GM18507 (cell line): ENCODE measurements around the gene LGR5.
"Not testable (repeated sequence)": the region's sequence is repeated elsewhere in the genome, so short reads cannot be mapped to it uniquely, and the experiment has no call there.

Source experiments
- DNase-seq: peaks from one replicate; pipeline ENCODE4 v3.0.0; 2011; ENCODE audit warnings: low read depth; ENCODE audit not compliant: insufficient read length; ENCODE audit errors: extremely low spot score
- FAIRE-seq: peaks from 2 replicates; lab custom pipeline; 2011; peaks lifted over from hg19 to GRCh38; lab: Jason Lieb, UNC

The LGR5 gene

DNA sequence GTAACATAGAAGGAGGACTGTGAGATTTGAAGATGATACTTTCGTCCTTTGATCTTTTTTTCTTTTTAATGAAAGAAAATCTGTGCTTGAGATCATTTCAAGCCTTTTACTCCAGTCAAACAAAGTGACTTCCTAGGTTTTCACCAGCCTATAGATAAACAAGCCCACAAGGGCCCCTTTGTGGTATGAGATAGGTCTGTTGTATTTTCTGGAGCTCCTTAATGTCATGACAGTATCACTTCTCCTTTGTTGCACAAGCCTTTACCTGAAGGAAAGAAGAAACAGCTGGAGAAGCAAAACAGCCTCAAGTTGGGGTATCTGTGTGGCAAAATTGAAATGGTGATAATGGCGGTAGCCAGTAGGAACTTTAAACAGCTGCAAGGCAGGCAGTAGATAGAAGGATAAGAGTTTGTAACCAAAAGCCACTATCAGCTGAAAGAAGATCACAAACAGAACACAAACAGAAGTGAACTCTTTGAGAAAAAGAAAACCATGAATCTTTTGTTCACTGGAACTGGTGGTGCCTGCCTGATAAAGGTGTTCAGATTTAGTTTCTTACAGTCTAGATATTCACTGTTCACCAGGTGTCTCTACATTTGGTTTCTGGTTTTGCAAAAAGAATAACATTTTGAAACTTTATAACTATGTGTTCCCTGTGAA, 96.8 kb downstream of the LGR5 start:
- FAIRE-seq (no peak), DNase-seq (no peak)

- no peak for FAIRE-seq
These were observed 97.5 kb downstream of the LGR5 start for GRCh38 chr12:71536939-71537622.

DNA sequence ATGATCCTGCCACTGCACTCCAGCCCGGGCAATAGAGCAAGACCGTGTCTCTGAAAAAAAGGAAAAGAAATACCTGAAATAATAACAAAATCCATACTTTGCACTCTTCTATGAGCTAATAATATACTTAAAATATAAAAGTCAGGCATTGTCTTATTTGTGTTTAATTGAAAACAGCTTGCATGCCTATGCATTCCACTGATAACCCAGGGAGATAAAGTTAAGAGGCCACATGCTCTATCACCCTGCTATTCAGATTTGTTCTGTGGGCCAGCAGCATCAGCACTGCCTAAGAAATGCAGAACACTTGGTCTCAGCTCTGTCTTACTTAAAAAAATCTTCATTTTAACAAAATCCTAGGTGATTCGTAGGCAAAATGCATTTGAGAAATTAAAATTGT, 99.2 kb downstream of the LGR5 start:
- no peak for DNase-seq
- no peak for FAIRE-seq

More at GRCh38 chr12:71536939-71537622, 97.5 kb downstream of the LGR5 start:
- no peak for DNase-seq

GRCh38 chr12:71541583-71541982, 102.0 kb downstream of the LGR5 start:
- no peak for FAIRE-seq
- no peak for DNase-seq

DNA sequence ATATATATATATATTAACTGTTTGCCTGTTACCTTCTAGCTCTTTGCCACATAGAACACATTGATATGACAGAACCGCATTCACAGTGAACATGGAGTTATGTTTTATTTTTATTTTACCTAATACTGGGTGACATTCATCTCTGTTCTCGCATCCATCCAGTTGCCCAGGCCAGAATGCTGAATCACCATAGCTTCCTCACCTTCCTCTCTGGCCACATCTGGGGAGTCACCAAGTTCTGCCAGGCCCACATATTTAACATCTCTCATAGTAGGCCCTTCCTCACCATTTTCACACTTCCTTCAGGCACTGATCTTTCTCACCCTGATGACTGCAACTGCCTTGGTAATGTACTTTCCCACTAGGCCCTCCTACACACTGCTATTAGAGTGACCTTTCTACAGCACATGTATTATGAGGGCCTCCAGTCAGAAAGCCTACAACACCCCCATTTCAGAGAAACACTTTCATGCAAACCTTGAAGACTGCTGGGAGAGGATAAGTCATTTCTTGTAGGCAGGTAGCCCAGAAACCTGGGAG, 106.8 kb downstream of the LGR5 start:
- no peak for DNase-seq
- FAIRE-seq: no peak

DNA sequence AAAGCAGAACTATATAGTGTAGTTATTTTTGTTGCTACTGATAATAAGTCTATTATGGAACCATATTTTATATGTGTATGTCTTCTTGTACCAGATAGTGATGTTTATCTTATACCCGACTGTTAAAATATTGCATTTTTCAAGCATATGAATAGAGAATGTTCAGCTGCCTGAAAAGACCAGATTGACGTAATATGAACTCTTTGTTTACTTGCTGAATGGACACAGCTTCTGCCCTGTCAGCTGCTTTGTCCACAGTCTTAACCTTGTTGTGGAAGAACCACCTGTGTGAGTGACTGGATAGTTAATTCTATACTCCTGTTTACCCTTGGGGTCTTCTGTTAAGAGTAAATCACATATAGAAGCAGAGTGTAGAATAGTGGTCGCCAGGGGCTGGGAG, 109.3 kb downstream of the LGR5 start:
- FAIRE-seq: no peak
- no peak for DNase-seq

DNA sequence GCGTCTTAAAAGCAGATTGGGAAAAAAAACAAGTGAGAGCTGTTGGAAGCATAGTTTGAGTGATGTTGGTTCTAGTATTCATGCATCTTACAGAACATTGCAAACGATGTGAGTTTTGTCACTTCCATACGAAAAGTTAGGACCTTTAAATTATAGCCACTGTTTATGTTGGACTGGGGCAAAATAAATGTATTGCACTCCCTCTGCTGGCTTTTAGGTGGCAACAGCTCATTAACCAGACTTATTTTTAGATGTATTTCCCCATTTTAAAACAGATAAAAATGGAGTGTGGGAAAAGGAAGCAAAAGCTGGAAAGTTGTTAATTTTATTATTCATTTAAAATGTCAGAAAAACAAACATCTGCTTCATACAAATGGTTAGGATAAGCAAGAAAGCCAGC, 111.9 kb downstream of the LGR5 start:
- FAIRE-seq: no peak
- no peak for DNase-seq

DNA sequence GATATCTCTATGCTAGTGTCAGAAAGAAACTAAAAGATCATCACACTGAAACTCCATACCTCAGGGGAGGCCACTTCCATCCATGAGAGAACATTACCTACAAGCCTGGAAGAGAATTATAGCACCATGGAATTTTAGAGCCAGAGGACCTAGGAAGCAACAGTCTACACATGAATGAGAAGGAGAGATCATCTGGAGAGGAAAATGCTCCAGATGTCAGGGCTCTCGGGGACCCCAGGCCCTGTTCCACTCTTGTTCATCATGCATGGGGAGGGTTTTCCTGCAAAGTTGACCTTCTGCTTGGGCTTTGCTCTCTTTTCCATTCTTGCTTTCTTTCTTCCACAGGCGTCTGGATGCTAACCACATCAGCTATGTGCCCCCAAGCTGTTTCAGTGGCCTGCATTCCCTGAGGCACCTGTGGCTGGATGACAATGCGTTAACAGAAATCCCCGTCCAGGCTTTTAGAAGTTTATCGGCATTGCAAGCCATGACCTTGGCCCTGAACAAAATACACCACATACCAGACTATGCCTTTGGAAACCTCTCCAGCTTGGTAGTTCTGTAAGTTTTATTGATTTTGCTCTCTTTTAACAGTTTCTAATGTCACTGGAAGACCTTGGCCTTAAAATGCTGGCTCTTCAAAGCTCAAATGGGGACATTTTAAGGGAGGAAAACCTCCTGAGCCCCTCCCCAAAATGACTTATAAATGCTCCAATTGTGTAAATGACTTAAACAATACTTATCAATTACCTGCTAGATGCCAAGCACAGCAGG, 113.3 kb downstream of the LGR5 start:
- DNase-seq (no peak), FAIRE-seq (no peak)

- DNase-seq (no peak), FAIRE-seq (no peak)
These were observed 115.6 kb downstream of the LGR5 start for GRCh38 chr12:71555191-71555590.

DNA sequence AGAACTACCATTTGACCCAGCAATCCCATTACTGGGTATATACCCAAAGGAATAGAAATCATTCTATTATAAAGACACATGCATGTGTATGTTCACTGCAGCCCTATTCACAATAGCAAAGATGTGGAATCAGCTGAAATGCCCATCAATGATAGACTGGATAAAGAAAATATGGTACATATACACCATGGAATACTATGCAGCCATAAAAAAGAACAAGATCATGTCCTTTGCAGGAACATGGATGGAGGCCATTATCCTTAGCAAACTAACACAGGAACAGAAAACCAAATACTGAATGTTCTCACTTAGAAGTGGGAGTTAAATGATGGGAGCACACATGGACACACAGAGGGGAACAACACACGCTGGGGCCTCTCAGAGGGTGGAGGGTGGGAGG, 116.2 kb downstream of the LGR5 start:
- not testable (repeated sequence) for DNase-seq, FAIRE-seq

DNA sequence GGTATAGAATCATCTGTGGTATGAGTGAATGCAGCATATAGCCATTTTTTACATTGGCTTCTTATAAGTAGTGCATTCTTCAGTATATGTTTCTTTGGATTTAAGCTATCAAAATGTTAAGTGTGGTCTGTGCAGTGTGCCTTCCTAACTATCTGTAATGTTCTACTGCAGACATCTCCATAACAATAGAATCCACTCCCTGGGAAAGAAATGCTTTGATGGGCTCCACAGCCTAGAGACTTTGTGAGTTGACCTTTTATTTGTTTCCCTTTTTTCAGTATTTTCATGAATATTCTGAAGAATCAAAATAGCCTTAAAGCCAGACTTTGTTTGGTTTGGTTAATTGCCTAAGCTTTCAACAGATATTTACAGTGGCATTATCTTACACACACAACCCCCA, 116.8 kb downstream of the LGR5 start:
- no peak for FAIRE-seq
- no peak for DNase-seq

DNA sequence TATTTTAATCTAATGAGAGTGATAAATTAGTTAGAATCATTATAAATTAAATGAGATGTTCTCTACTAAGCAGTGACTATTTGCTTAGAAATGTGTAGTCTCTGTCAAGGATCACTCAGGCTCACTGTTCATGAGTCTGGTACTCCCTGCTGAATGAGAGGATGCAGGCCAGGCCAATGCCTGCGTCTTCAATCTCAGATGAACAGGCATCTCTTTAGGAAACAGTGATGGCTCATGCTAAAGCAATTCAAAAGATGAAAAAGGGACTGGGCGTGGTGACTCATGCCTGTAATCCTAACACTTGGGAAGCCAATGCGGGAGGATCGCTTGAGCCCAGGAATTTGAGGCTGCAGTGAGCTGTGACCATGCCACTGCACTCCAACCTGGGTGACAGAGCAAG, 117.3 kb downstream of the LGR5 start:
- DNase-seq (no peak), FAIRE-seq (no peak)

GRCh38 chr12:71558445-71558844, 118.8 kb downstream of the LGR5 start:
- no peak for DNase-seq
- FAIRE-seq: no peak

DNA sequence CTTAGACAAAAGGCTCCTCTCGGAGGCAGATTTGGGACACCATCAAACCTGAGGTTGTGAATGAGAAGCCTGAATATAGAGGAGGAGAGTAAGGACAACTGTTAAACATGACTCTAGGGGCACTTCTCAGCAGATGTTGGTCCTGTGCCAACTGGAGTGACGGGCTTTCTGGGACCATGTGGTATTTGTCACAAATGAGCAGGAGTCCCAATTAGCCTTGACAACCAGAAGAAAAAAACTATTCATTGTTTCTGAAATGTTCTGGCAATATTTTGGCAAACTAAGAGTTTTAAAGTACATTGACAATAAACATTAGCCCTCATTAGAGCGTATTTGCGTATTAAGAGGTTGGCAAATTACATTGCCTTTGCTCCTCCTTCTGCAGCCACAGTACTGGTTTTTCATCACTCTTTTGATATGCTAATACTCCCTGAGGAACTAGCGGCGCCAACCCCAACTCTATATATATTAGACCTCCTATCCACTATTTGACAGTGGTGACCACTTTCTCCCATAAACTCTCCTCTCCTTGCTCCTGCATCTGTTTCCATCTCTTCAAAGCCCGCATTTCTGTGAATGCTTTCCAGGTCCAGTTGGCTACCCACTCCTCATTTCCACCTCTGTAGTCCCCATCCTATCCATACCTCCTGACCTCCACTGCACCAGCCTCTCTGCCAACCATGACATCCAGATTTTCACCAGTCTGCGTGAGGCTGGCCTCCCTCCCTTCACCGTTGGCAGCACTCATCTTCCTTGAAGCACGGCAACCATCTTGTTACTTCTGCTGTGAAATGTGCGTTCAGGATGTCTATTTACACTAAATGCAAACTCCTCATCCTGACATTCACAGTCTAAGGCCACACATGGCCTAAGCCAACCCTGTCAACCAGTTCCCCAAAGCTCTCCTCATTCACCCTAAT, 123.3 kb downstream of the LGR5 start:
- FAIRE-seq: no peak

GRCh38 chr12:71565535-71565934, 125.9 kb downstream of the LGR5 start:
- FAIRE-seq: no peak
- no peak for DNase-seq

More for the DNA sequence above, 123.3 kb downstream of the LGR5 start:
- DNase-seq: no peak

DNA sequence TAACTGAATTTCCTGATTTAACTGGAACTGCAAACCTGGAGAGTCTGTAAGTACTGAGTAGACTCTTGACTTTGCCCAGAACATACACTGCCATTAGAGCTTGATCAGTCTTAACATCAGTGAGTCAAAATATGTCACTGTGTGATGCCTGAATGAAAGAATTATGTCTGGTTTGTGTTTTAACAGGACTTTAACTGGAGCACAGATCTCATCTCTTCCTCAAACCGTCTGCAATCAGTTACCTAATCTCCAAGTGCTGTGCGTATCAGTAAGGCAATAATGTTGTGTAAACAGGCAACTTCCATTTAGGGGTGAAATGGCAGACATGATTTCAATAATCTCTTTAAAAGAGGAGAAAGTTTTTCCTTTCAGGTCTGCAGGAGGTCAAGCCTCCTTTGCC, 127.1 kb downstream of the LGR5 start:
- FAIRE-seq: no peak

DNA sequence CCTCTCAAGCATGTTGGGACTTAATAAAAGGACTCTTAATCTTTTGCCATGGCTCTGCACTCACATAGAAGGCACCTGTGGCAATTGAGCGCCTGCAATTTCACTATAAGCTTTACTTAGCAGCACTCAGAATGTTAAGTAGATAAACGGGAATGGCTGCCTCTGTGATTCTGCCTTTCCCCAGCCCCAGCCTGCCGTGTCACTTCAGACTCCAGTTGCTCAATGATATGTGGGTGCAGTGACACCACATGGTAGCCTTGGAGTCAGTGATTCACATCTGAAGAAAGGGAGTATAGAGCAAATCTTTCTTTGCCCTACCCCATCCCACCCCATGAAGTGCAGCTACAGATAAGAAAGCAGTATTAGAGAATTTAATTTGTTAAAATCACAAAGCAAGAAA, 127.9 kb downstream of the LGR5 start:
- DNase-seq (no peak), FAIRE-seq (no peak)

More for the DNA sequence above, 127.1 kb downstream of the LGR5 start:
- DNase-seq: no peak

DNA sequence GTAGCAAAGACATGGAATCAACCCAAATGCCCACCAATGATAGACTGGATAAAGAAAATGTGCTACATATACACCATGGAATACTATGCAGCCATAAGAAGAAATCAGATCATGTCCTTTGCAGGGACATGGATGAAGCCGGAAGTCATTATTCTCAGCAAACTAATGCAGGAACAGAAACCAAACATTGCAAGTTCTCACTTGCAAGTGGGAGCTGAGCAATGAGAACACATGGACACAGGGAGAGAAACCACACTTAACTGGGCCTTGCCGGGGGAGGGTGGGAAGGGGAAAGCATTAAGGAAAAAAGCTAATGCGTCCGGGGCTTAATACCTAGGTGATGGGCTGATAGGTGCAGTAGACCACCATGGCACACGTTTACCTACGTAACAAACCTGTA, 130.3 kb downstream of the LGR5 start:
- not testable (repeated sequence) for DNase-seq, FAIRE-seq

GRCh38 chr12:71576496-71576895, 136.9 kb downstream of the LGR5 start:
- FAIRE-seq: no peak
- DNase-seq: no peak
